ENCODE data around the gene SUSD1. TPM values are rescaled to one million over a fixed set of nuclear protein-coding genes. Genes with fewer than 3 reads are reported as not detected.

Gene SUSD1
- total RNA-seq, 1 experiment from 2014 or later, result 15.0 TPM

GRCh38 chr9:112015149-112015548, 159.9 kb downstream of the SUSD1 start:
- no peak for DNase-seq (ENCODE audit: low spot score)

GRCh38 chr9:112013266-112013665, 161.8 kb downstream of the SUSD1 start:
- DNase-seq (ENCODE audit: low spot score), result no peak

GRCh38 chr9:112012026-112012902, 162.8 kb downstream of the SUSD1 start:
- DNase-seq (ENCODE audit: low spot score), result peak; percentile 90

GRCh38 chr9:112011051-112011620, 164.0 kb downstream of the SUSD1 start:
- no peak for DNase-seq (ENCODE audit: low spot score)

- DNase-seq (ENCODE audit: low spot score), result no peak
Measured at GRCh38 chr9:112010537-112010936, 164.6 kb downstream of the SUSD1 start.

GRCh38 chr9:112009656-112010055, 165.4 kb downstream of the SUSD1 start:
- no peak for DNase-seq (ENCODE audit: low spot score)

- DNase-seq (ENCODE audit: low spot score), result no peak
Measured at GRCh38 chr9:112007575-112008240, 167.4 kb downstream of the SUSD1 start.

- DNase-seq (ENCODE audit: low spot score), result no peak
Measured at GRCh38 chr9:112006361-112007020, 168.6 kb downstream of the SUSD1 start.

GRCh38 chr9:112005939-112006338, 169.2 kb downstream of the SUSD1 start:
- no peak for DNase-seq (ENCODE audit: low spot score)

GRCh38 chr9:112003538-112003937, 171.6 kb downstream of the SUSD1 start:
- DNase-seq (ENCODE audit: low spot score), result no peak

- no peak for DNase-seq (ENCODE audit: low spot score)
Measured at GRCh38 chr9:112002847-112003457, 172.1 kb downstream of the SUSD1 start.

- no peak for DNase-seq (ENCODE audit: low spot score)
Measured at GRCh38 chr9:112002131-112002846, 172.8 kb downstream of the SUSD1 start.

- no peak for DNase-seq (ENCODE audit: low spot score)
Measured at GRCh38 chr9:112000743-112001142, 174.4 kb downstream of the SUSD1 start.

GRCh38 chr9:111999319-111999718, 175.8 kb downstream of the SUSD1 start:
- DNase-seq (ENCODE audit: low spot score), result no peak

GRCh38 chr9:111997831-111998230, 177.3 kb downstream of the SUSD1 start:
- DNase-seq (ENCODE audit: low spot score), result no peak

GRCh38 chr9:111994831-111995458, 180.2 kb downstream of the SUSD1 start:
- DNase-seq (ENCODE audit: low spot score), result peak; percentile 79

- DNase-seq (ENCODE audit: low spot score), result no peak
Measured at GRCh38 chr9:111993319-111993718, 181.8 kb downstream of the SUSD1 start.

GRCh38 chr9:111992523-111992922, 182.6 kb downstream of the SUSD1 start:
- peak; percentile 30 for DNase-seq (ENCODE audit: low spot score)

- no peak for DNase-seq (ENCODE audit: low spot score)
Measured at GRCh38 chr9:111991179-111991578, 183.9 kb downstream of the SUSD1 start.

All from HT-29 (cell line).